Measurements from ENCODE around the gene BORCS5.
A peak's percentile ranks its signal among the peaks of the same experiment; 100 is the strongest.

Gene BORCS5

DNA sequence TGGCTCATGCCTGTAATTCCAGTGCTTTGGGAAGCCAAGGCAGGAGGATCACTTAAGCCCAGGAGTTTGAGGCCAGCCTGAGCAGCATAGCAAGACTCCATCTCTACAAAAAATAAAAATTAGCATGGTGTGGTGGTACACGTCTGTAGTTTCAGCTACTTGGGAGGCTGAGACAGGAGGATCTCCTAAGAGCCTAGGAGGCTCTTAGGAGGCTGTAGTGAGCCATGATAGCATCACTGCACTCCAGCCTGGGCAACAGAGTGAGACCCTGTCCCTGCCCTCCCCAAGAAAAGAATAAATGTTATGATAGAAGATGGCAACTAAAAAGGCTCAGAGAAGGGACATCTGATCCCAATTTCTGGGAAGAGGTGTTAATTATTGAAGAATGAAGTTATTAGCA is 3.6 kb upstream of the BORCS5 start:
- DNase-seq (ENCODE audit: low spot score): no peak

DNA sequence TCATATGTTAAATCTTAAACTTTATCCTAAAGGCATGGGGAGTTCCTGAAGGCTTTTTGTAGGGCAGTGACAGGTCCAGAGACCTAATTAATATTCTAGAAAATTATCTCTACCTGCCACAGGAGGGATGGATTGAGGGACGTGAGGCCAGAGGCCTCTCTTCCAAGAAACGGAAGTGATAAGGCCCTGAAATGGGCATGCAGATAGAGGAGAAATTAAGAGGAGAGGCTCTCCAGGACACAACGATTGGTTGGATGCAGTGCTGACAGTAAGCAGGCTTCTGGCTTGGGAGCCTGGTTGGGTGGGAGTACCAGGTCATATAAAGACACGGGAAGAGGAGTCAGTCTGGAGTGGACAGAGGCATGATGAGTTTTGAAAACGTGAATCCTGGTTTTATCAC is 3.1 kb upstream of the BORCS5 start:
- DNase-seq (ENCODE audit: low spot score): no peak

DNA sequence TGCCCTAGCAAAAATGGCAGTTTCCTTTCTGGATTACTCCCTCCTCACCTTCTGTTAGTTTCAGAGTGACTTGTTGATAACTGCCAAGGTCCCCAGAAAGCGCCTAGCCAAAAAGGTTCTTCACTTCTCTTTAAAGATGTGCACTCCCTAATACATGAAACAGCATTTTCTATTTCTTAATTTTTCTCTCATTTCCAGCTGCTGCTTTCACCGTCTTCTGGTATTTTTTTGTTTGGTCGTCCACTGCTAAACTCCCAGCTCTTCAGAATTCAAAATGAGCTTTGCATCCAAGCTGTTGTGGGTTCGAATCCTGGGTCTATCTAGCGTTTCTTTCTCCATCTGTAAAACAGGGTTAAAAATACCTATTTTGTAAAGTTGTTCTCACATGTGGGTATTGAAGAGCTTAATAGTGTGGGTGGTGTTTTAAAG is 397 bp upstream of the BORCS5 start:
- DNase-seq (ENCODE audit: low spot score): no peak

DNA sequence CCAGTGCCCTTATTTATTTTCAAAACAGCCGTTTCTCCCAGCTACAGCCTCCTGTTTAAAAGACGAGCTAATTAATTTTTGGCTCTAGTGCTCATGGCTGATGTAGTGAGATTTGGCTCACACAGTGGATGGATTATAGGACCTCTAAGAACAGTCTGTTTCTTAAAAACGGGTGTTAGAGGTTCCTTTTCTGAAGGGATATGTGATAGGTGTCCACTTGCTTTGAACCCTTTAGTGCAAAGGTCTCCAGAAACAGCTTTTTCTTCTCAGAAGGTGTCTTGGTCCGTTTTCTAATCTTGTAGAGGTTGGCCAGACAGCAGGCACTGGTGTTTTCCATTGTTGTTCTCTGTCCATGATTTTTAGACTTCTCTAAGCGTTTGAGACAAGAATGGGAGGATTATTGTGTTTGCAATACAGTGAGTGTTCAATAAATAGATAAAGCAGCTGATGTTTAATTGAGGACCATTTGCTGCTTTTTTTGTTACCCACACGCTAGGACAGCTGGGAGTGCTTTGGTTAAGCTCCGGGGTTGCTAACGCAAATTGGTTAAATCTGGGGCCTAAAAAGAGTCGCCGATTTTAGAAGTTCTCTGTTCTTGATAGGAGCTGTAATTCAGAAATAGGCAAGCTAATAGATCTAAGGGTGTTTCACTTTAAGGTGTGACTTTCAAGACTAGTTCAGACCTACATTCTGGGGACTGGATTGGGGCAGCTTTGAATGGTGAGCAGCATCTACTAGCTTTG is 1.0 kb downstream of the BORCS5 start:
- no peak for DNase-seq (ENCODE audit: low spot score)

DNA sequence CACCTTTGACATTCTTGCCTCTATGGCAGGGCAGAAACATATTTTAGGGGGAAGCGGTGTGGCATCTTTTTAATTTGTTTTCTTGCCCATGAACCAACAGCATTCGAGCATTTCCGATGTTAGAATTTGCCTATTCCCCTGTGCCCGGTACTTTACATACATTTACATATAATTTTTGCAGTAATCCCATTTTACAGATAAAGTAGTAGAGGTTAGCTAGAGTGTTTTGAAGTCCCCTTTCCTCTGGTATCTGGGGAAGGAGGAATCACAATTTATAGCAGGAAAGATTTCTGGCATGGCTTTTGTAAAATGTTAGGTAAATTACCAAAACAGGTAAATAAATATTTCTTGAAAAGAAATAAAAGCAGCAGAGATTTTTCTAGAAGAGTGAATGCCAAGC is 1.6 kb downstream of the BORCS5 start:
- no peak for DNase-seq (ENCODE audit: low spot score)

DNA sequence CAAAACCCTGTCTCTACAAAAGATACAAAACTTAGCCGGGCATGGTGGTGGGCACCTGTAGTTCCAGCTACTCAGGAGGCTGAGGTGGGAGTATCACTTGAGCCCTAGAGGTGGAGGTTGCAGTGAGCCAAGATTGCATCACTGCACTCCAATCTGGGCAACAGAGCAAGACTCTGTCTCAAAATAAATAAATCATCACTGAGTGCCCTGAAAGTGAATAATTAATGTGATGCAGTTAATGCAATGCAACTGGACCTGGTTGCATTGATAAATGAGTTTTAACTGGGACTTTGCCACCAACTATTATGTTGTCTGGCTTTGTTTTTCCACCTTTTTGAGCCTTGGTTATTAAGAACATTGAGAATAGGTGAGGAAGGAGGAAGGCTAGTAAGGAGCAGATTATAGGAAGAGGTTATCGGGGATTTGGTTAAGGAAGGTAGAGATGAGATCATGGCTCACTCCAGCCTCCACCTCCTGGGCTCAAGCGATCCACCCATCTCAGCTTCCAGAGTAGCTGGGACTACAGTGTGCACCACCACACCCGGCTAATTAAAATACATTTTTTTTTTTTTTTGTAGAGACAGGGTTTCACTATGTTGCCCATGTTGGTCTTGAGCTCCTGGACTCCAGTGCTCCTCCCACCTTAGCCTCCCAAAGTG is 8.0 kb downstream of the BORCS5 start:
- DNase-seq (ENCODE audit: low spot score): no peak

DNA sequence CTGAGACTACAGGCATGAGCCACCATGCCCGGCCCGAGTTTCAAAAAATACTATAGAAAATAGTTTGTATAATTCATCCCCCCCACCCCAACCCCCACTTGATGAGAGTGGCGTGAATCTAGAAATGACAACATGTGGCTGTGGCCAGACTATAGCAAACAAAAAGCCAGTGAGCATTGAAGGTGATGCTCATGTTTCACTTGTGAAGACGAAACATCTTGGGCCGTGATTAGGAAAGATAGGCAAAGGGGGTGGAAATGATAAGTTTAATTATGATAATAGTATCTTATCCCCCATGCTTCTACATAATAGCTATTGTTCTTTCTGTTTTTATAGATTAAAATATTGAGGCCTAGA is 8.5 kb downstream of the BORCS5 start:
- DNase-seq (ENCODE audit: low spot score): no peak

DNA sequence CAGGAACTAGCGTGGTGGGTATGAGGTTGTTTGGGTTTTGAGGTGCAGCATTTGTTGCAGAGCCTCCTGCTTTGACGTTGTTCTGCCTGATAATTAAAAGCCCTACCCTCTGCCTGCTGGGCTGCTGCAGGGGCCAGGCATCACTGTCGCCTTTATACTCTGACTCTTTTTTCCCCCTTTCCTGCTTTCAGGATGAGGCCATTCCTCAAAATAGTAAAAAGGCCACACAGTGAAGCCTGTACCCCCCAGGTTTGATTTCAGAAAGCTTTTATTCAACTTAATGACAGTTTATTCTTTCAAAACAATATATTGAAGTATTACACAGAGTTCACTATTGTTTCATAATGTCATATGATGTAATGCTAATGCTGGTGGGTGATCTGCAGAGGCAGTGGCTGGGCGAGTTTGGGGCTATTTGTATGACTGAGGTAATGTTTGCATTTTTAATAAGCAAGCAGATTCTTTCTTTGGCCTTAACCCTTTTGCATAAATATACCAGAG is 9.1 kb downstream of the BORCS5 start:
- DNase-seq (ENCODE audit: low spot score): no peak

DNA sequence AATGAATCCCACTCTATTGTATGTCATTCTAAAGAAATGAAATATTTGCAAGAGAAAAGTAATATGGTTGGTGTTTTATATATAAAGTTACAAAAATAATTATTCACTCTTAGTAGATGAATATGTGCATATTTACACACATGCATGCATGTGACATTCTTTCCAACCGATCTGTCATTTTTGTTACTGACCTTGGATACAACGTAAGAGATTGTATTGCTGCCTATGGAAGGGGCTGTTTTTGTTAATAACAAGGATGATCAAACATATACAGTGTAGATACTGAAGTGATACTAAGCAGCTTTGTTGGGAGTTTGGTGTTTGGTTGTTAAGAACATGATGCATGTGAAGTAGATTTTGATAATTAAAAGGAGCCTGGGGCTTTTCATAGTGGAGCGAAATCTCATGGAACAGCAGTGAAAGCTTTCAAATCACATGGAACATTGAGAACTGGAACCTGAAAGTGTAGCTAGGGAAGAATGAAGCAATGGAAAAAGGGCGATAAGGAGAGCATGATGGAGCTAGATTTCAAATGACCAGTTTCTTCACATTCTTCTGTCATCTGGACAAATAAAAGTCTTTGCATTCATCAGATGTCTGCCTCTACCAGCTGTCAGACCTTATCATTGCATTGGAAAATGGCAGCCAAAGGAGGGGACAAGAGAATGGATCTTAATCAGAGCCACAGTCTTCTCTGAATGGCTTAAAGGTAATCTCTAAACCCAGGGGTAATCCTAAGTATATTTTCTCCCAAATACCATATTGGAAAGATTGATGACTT is 10.0 kb downstream of the BORCS5 start:
- no peak for DNase-seq (ENCODE audit: low spot score)

DNA sequence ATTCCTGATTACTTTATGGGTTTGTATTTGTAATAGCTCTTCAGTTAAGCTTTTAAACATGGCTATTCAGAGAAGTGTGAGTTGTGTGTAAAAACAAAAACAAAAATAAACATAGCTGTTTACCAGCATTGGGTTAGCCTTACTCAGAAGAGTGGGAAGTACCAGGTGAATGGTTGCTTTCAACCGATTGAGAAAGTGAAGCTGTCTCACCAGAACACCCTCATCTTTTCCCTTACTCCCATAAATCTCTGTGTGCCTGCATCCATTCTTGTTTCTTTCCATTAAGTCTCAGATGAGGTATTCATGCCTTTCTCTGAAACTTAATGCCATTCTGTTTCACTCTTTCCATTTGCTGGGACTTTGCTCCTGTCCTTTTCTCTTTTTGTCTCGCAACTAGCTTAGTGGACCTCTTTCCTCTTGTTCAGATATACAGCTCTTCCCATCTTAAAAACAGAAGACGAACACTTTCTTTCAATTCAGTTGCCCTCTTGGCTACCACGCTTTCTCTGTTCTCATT is 10.7 kb downstream of the BORCS5 start:
- no peak for DNase-seq (ENCODE audit: low spot score)

DNA sequence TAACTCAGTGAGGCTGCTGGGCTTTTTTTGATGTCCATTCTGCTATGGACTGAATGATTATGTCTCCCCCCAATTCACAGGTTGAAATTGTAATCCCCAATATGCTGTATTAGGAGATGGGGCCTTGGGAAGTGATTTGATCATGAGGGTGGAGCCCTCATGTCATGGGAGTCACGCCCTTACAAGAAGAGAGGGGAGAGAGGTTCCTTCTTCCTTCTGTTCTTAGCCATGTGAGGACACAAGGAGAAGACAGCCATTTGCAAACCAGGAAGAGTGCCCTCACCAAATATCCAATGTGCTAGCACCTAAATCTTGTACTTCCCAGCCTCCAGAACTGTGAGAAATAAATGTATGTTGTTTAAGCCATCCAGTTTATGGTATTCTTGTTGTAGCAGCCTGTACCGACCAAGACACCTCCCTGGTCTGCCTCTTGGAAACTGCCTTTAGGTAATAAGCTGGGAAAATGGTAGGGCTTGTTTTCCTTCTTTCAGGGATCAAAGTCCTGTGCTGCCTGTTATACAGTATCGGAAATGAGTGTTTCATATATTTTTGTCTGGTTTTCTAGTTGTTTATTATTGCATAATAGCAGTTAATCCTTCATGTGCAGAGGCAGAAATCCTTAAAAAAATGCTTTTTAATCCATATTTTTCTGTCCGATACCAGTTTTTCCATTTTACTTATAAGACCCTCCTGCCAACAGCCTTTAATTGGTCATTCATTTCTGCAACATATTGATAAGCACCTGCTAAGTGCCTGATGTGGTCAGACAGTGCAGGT is 16.3 kb downstream of the BORCS5 start:
- no peak for DNase-seq (ENCODE audit: low spot score)

DNA sequence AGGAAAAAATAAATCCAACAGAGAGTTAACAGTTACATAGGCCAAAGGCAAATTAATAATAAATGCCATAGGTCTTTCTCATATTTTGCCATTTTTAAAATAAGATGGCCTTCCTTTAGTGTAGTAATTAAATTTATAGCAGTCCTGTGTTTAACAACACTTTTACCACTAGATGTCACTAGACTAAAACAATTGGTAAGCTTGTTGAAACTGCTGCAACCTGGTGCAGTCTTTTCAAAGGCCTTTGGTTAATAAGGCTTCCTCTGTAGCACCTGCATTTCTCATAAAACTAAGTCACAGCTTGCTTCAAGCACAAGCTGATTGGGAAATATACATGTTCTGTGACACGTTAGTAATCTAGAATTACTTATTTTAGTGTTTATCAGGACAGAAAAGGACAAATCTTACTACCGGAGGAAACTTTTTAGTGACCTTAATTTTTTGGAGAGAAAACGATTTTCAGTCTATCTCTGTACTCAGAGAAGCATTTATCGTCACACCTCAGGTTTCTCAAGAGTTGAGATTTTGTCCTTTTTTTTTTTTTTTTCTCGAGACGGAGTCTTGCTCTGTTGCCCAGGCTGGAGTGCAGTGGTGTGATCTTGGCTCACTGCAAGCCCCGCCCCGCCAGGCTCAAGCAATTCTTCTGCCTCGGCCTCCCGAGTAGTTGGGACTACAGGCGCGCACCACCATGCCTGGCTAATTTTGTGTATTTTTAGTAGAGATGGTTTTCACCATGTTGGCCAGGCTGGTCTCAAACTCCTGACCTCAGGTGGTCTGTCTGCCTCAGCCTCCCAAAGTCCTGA is 20.0 kb downstream of the BORCS5 start:
- peak; percentile 93 for DNase-seq (ENCODE audit: low spot score)

DNA sequence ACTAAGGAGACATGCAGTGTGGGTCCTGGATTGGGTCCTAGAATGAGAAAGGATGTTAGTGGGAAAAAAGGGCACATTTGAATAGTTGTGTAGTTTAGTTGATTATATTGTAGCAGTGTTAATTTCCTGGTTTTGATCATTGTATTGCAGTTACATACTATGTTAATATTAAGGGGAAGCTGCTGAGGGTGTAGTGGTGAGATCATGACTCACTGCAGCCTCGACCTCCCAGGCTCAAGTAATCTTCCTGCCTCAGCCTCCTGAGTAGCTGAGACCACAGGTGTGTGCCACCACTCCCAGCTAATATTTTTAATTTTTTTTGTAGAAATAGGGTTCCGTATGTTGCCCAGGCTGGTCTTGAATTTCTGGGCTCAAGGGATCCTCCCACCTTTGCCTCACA is 21.7 kb downstream of the BORCS5 start:
- DNase-seq (ENCODE audit: low spot score): no peak

DNA sequence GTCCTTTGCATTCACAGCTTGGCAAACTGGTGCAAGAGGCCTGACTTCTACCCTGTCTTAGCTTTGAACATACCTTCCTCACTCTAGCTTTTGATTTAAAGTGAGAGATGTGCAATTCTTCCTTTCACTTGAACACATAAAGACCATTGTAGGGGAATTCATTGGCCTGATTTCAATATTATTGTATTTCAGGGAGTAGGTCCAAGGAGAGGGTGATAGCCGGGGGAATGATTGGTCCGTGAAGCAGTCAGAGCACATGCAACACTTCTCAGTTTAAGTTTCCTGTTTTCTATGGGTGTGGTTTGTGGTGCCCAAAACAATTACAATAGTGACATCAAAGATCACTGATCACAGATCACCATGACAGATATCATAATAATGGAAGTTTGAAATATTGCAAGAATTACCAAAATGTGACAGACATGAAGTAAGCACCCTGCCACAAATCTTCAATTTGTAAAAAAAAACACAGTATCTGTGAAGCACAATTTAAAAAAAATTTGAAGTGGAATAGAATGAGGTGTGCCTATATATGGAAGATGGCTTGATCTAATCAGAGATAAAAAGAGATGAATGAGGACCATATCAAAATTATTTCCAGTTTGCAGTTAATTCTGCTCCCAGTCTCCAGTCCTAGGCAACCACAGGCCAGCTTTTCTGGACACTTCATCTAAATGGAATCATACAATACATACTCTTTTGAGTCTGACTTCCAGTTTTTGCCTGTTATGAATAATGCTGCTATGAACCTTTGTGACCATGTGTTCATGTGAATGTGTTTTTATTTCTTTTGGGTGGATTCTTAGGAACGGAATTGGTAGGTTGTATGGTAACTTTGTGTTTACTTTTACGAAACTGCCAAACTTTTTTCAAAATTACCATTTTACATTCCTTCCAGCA is 23.2 kb downstream of the BORCS5 start:
- DNase-seq (ENCODE audit: low spot score): no peak

DNA sequence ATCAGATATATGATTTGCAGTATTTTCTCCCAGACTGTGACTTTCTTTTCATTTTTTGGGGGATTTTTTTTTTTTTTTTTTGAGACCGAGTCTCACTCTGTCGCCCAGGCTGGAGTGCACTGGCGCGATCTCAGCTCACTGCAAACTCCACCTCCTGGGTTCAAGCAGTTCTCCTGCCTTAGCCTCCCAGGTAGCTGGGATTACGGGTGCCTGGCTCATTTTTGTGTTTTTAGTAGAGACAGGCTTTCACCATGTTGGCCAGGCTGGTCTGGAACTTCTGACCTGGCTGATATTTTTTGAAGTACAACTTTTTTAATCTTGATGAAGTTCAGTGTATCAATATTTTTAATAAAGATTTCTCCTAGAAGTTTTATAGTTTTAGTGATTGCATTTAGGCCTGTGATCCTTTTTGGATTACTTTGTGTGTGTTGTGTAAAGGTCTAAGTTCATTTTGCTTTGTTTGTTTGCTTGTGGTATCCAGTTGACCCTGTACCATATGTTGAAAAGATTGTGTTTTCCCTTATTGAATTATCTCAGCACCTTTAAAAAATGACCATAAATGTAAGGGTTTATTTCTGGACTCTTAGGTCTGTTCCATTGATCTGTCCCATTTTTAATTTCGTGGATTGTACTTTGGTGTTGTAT is 24.2 kb downstream of the BORCS5 start:
- no peak for DNase-seq (ENCODE audit: low spot score)

DNA sequence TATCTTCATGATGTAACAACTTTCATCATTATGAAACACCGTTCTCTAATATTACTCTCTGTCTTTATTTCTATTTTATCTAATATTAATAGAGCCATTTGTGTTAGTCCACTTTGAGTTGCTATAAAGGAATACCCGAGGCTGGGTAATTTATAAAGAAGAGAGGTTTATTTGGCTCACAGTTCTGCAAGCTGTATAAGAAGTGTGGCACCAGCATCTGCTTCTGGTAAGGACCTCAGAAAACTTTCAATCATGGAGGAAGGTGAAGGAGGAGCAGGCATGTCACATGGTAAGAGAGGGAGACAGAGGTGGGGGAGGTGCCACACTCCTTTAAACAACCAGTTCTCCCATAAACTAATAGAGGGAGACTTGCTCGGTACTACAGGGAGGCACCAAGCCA is 25.1 kb downstream of the BORCS5 start:
- no peak for DNase-seq (ENCODE audit: low spot score)

DNA sequence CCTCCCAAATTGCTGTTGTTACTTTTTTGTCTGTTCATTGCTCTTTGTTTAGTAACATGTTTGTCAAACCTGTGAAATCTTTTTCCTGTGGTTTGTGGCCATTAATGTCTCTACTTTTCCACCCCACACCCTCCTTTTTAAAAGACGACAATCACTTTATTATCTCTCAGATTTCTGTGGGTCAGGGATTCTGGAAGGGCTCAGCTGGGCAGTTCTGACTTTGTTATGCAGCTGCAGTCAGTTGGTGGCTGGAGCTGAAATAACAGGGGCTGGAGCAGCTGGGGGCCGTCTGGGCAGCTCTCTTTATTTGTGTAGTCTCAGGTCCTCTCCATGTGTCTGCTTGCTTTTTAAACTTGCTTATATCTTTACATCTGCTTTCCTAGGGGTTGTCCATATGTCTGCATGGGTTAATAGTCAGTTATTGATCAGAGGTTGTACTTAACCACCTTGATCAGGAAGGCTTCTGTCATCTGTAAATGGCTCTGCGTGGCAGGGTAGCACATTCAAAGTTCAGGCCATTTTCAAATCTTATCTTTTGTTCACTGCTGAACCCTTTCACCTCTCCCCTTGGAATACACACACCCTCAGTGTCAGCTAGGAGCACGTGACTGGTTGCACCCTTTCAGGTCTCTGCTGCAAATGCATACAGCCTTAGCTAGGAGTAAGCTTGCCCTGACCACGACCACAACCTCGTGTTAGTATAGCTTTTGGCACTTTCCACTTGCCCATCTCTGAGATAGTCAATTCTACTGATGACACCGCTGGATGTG is 27.9 kb downstream of the BORCS5 start:
- no peak for DNase-seq (ENCODE audit: low spot score)

DNA sequence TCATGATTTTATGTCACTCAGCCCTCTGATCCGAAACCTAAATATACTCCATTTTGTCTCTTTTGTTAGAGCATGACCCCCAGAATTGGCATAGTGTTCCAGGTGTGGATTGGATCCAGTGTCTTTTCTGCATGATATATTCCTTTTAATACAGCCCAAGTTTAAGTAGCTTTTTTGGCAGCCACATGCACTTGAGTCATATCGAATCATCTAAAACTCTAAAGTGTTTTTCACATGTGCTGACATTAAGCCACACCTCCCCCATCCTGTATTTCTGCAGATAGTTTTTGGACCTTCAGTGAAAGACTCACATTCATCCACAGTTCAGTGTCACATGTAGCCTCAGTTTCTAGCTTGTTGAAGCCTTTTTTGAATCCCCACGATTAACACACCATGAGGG is 30.6 kb downstream of the BORCS5 start:
- DNase-seq (ENCODE audit: low spot score): no peak

DNA sequence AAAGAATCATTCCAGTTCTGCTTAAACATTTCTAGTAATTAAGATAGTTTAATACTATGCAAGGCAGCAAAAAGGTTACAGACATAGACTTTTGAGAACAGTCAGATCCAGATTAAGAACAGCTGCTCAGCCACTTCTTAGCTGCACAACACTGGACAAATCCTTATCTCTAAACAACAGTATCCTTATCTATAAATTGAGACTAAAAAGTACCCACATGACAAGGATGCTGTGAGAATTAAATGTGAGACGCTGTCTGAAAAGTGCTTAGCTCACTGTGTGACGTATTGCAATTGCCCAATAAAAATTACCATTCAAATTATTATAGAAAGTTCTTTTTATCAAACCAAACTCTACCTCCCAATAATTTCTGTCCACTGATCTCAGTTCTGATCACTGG is 35.5 kb downstream of the BORCS5 start:
- DNase-seq (ENCODE audit: low spot score): no peak
